ENCODE measurements around the gene BTG2. TPM values are rescaled to one million over a fixed set of nuclear protein-coding genes. Genes with fewer than 3 reads are reported as not detected.
A peak's percentile ranks its signal among the peaks of the same experiment; 100 is the strongest.

BTG2 gene
- total RNA-seq, 1 experiment from 2014 or later, result 24.2 TPM

DNA sequence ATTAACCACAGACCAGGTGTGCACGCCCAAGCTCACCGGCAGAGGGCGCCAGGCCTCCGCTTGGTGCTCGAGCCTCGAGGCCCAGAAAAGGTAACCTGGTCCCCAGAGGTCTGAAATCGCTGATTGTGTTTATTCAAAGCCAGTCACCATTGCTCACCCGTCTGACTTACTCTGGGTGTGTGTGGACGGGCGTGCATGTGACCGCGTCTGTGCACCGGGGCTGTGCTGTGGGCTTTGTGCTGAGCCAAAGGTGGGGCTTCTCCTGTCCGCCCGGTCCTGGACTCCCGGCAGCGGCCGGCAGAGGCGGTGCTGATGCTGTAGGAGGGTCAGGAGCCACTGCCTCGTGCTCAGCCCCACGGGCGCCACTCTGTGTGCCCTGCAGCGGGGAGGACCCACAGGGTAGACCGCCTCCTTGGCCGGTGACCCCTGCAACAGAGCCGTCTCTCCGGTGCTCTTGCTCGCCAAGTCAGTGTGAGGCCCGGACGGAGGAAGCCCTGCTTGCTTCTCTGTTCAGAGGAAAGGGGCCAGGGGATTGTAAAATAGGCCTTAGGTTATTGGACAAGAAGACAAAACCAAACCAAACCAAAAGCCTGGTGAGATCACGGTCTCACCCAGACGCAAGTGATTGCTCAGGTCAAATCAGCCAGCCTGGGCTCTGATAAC lies 32.0 kb upstream of the BTG2 start:
- POLR2A ChIA-PET, result interaction anchor here (0.9 kb wide), 1 partner anchor 53 kb away, joined by 6 read pairs; no protein-coding TSS in a partner anchor
- BruUV-seq (replicated peaks), result no TSS peak
- Histone ChIP-seq H4K20me1 (ENCODE audit: insufficient read depth) (no peaks in the 10 kb centered on the region), H2AFZ (ENCODE audit: low read depth, low read length, poor library complexity, severe bottlenecking) (peak overlapping the region; percentile 60), H3K27me3 (ENCODE audit: insufficient read depth, low read length) (no peaks in the 10 kb centered on the region), H3K27ac (ENCODE audit: low read depth, low read length) (no peak overlapping the region; the same call in 1 of the 2 replicates), H3K79me2 (ENCODE audit: insufficient read depth, low read length) (no peaks in the 10 kb centered on the region), H3K4me2 (ENCODE audit: low read length) (peak overlapping the region; percentile 77), H3K9me2 (ENCODE audit: insufficient read depth) (no peaks in the 10 kb centered on the region), H3K4me1 (ENCODE audit: control insufficient read depth in 1 of 2, insufficient read depth in 2 of 2, low read length in 2 of 2) (peaks cover 0 to 29% of the 10 kb centered on the region in 2 experiments; a peak in 2 of 4 replicates), H3K9me3 (ENCODE audit: control insufficient read depth in 1 of 2, insufficient read depth in 1 of 2, low read depth in 1 of 2, low read length in 2 of 2) (no peaks in the 10 kb centered on the region), H3K4me3 (replicated peaks in 1 of 2; ENCODE audit: low read depth in 1 of 2, low read length in 2 of 2) (peak overlapping the region; percentile 15 to 45; a peak in 3 of 4 replicates), H3K36me3 (ENCODE audit: control insufficient read depth in 1 of 2, insufficient read depth in 2 of 2, low read length in 2 of 2) (no peaks in the 10 kb centered on the region), H3K9ac (ENCODE audit: low read length) (peak overlapping the region; percentile 17; the same call in 1 of the 2 replicates)
- intact Hi-C loops (cut with micrococcal nuclease), result loop anchor here (1.0 to 2.0 kb wide), 3 partner anchors 65 to 429 kb away; no protein-coding TSS in a partner anchor
- peak; percentile 85 for ATAC-seq
- CTCF ChIA-PET, result interaction anchor here (0.6 to 3.3 kb wide), 32 partner anchors 9 to 427 kb away, joined by 3 to 28 read pairs (median 4); no protein-coding TSS in a partner anchor
- peak; percentile 71 for DNase-seq (ENCODE audit: low read depth, low spot score)
- RAD21 ChIA-PET (ENCODE audit: low non-redundant PET in 1 of 2, low total read pairs in 2 of 2, uncharacterized antibody in 2 of 2, unreplicated experiment in 2 of 2), result interaction anchor here (0.7 to 1.4 kb wide), 7 partner anchors 17 to 401 kb away, joined by 3 to 6 read pairs (median 4); no protein-coding TSS in a partner anchor
- TF ChIP-seq SRF (IDR thresholded peaks at IDR 0.05; ENCODE audit: low read depth) (no peak), ELF1 (IDR thresholded peaks at IDR 0.05; ENCODE audit: borderline replicate concordance, low read depth) (no peak), ZFX (IDR thresholded peaks at IDR 0.05) (no peak), EGR1 (IDR thresholded peaks at IDR 0.05; ENCODE audit: low read depth) (no peak), FOSL1 (IDR thresholded peaks at IDR 0.05; ENCODE audit: low read depth) (no peak), CTCF (IDR thresholded peaks at IDR 0.05 in 2 of 3, conservative IDR thresholded peaks at IDR 0.05 in 1 of 3; ENCODE audit: borderline replicate concordance in 1 of 3, insufficient read depth in 1 of 3, low read depth in 2 of 3, low read length in 2 of 3) (peak; percentile 93 to 98 (median 98)), SIN3A (IDR thresholded peaks at IDR 0.05; ENCODE audit: low read depth) (no peak), EZH2 (IDR thresholded peaks at IDR 0.05) (no peak), CBX3 (IDR thresholded peaks at IDR 0.05; ENCODE audit: low read depth) (no peak), EZH2phosphoT487 (IDR thresholded peaks at IDR 0.05; ENCODE audit: borderline replicate concordance) (no peak), YY1 (IDR thresholded peaks at IDR 0.05; ENCODE audit: extremely low read depth, insufficient replicate concordance, low read depth, low read length) (no peak), TCF7L2 (IDR thresholded peaks at IDR 0.05; ENCODE audit: borderline replicate concordance, extremely low read depth, insufficient read depth, insufficient read length) (no peak), ZBTB33 (IDR thresholded peaks at IDR 0.05; ENCODE audit: extremely low read depth, insufficient replicate concordance, low read length) (no peak), CEBPB (IDR thresholded peaks at IDR 0.05; ENCODE audit: low read depth) (no peak), POLR2AphosphoS5 (IDR thresholded peaks at IDR 0.05; ENCODE audit: low read depth, low read length) (no peak), SP1 (IDR thresholded peaks at IDR 0.05; ENCODE audit: low read depth) (no peak), ZNF274 (IDR thresholded peaks at IDR 0.05; ENCODE audit: low read depth, low read length) (no peak)
- TF ChIP-seq, protein P1, sequence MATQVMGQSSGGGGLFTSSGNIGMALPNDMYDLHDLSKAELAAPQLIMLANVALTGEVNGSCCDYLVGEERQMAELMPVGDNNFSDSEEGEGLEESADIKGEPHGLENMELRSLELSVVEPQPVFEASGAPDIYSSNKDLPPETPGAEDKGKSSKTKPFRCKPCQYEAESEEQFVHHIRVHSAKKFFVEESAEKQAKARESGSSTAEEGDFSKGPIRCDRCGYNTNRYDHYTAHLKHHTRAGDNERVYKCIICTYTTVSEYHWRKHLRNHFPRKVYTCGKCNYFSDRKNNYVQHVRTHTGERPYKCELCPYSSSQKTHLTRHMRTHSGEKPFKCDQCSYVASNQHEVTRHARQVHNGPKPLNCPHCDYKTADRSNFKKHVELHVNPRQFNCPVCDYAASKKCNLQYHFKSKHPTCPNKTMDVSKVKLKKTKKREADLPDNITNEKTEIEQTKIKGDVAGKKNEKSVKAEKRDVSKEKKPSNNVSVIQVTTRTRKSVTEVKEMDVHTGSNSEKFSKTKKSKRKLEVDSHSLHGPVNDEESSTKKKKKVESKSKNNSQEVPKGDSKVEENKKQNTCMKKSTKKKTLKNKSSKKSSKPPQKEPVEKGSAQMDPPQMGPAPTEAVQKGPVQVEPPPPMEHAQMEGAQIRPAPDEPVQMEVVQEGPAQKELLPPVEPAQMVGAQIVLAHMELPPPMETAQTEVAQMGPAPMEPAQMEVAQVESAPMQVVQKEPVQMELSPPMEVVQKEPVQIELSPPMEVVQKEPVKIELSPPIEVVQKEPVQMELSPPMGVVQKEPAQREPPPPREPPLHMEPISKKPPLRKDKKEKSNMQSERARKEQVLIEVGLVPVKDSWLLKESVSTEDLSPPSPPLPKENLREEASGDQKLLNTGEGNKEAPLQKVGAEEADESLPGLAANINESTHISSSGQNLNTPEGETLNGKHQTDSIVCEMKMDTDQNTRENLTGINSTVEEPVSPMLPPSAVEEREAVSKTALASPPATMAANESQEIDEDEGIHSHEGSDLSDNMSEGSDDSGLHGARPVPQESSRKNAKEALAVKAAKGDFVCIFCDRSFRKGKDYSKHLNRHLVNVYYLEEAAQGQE (IDR thresholded peaks at IDR 0.05; ENCODE audit: low read depth), result no peak
- TF ChIP-seq, protein P2, sequence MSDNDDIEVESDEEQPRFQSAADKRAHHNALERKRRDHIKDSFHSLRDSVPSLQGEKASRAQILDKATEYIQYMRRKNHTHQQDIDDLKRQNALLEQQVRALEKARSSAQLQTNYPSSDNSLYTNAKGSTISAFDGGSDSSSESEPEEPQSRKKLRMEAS (IDR thresholded peaks at IDR 0.05), result peak; percentile 75
